HCT116 (cell line): ENCODE data around the gene RCOR2. TPM values are rescaled to one million over a fixed set of nuclear protein-coding genes. Genes with fewer than 3 reads are reported as not detected.

Experiments
- ATAC-seq: fragments of 200-7000 bp; cut with Tn5 transposase; 2 replicates; pipeline ENCODE4 v1.9.1; 2020; ENCODE audit warnings: mild to moderate bottlenecking, moderate library complexity
- BruUV-seq: library from RNA; stranded (reverse); fragments of 400-500 nt; replicated peaks from 2 replicates; lab custom pipeline; 2021; lab: Mats Ljungman, UMichigan
- CTCF ChIA-PET: fragments of 300-600 bp; sonication (Branson Sonifier 250); formaldehyde crosslinking; loops from one replicate; lab custom pipeline; 2021; ENCODE audit warnings: antibody characterized with exemption; lab: Charles Lee
- POLR2A ChIA-PET: fragments of 300-600, 350-600 bp; sonication (Branson Sonifier 250); formaldehyde crosslinking; loops from one replicate; lab custom pipeline; 2021; ENCODE audit warnings: antibody characterized with exemption; lab: Charles Lee
- RAD21 ChIA-PET, 2 experiments: fragments of 300-600 bp; sonication (Branson Sonifier 250); formaldehyde crosslinking; loops; one replicate each; lab custom pipeline; 2023; ENCODE audit warnings: low total read pairs in 2 of 2; ENCODE audit not compliant: uncharacterized antibody in 2 of 2, unreplicated experiment in 2 of 2, low non-redundant PET in 1 of 2; lab: Charles Lee
- DNase-seq: peaks from one replicate; pipeline ENCODE4 v3.0.0-alpha.2; 2010; ENCODE audit warnings: low read depth, low spot score
- H2AFZ ChIP-seq: fragments of 200-600 bp; shearing (Covaris generic), sonication (generic); 2 replicates; pipeline ENCODE4 v1.6.1; 2017; ENCODE audit warnings: low read depth, mixed run types, mixed read lengths, antibody characterized with exemption, low read length; ENCODE audit not compliant: poor library complexity, severe bottlenecking
- H3K27ac ChIP-seq: 2 replicates; pipeline ENCODE4 v1.5.1; 2012; ENCODE audit warnings: low read depth, low read length
- H3K27me3 ChIP-seq: fragments of 200-600 bp; sonication (generic); 2 replicates; pipeline ENCODE4 v1.6.1; 2016; ENCODE audit warnings: mixed run types, low read length, mixed read lengths; ENCODE audit not compliant: insufficient read depth
- H3K36me3 ChIP-seq, 2 experiments: fragments of 200-500 bp in 1 of 2; fragments of 200-600 bp in 1 of 2; sonication (Bioruptor generic) in 1 of 2; sonication (generic) in 1 of 2; 2 replicates each; pipeline versions ENCODE4 v1.5.1 to v1.6.1; 2014 to 2016; ENCODE audit warnings: low read length in 2 of 2, inconsistent platforms in 1 of 2, mixed read lengths in 1 of 2, mixed run types in 1 of 2; ENCODE audit not compliant: insufficient read depth in 2 of 2, control insufficient read depth in 1 of 2
- H3K4me1 ChIP-seq, 2 experiments: fragments of 200-600 bp in 1 of 2; sonication (generic) in 1 of 2; 2 replicates each; pipeline versions ENCODE4 v1.5.1 to v1.6.1; 2012 to 2017; ENCODE audit warnings: low read length in 2 of 2, inconsistent platforms in 1 of 2, mild to moderate bottlenecking in 1 of 2, mixed read lengths in 1 of 2, mixed run types in 1 of 2, moderate library complexity in 1 of 2; ENCODE audit not compliant: insufficient read depth in 2 of 2, control insufficient read depth in 1 of 2
- H3K4me2 ChIP-seq: fragments of 200-600 bp; sonication (generic); 2 replicates; pipeline ENCODE4 v1.6.1; 2017; ENCODE audit warnings: mixed run types, low read length, mixed read lengths
- H3K4me3 ChIP-seq, 2 experiments: fragments of 200-600 bp in 1 of 2; sonication (generic) in 1 of 2; replicated peaks in 1 of 2; 2 replicates each; pipeline ENCODE4 v1.5.1; 2011 to 2016; ENCODE audit warnings: low read length in 2 of 2, control low read depth in 1 of 2, low read depth in 1 of 2, mild to moderate bottlenecking in 1 of 2, mixed read lengths in 1 of 2, mixed run types in 1 of 2
- H3K79me2 ChIP-seq: fragments of 200-600 bp; sonication (generic); 2 replicates; pipeline ENCODE4 v1.6.1; 2017; ENCODE audit warnings: mild to moderate bottlenecking, mixed run types, low read length, moderate library complexity, mixed read lengths; ENCODE audit not compliant: insufficient read depth
- H3K9ac ChIP-seq: fragments of 200-600 bp; sonication (generic); 2 replicates; pipeline ENCODE4 v1.6.1; 2016; ENCODE audit warnings: low read length, mixed read lengths
- H3K9me2 ChIP-seq: fragments of 200-600 bp; sonication (generic), shearing (Covaris generic); 2 replicates; pipeline ENCODE4 v1.6.1; 2017; ENCODE audit warnings: mixed run types, mild to moderate bottlenecking, moderate library complexity; ENCODE audit not compliant: insufficient read depth
- H3K9me3 ChIP-seq, 2 experiments: fragments of 200-500 bp in 1 of 2; fragments of 200-600 bp in 1 of 2; sonication (Bioruptor generic) in 1 of 2; sonication (generic) in 1 of 2; 2 replicates each; pipeline ENCODE4 v1.6.1; 2014 to 2017; ENCODE audit warnings: low read length in 2 of 2, mixed read lengths in 2 of 2, inconsistent platforms in 1 of 2, low read depth in 1 of 2, mild to moderate bottlenecking in 1 of 2, mixed run types in 1 of 2, moderate library complexity in 1 of 2; ENCODE audit not compliant: control insufficient read depth in 1 of 2, insufficient read depth in 1 of 2
- H4K20me1 ChIP-seq: fragments of 200-600 bp; sonication (generic), shearing (Covaris generic); 2 replicates; pipeline ENCODE4 v1.6.1; 2017; ENCODE audit warnings: mixed run types, mild to moderate bottlenecking, moderate library complexity; ENCODE audit not compliant: insufficient read depth
- CBX3 ChIP-seq: IDR thresholded peaks from 2 replicates; pipeline ENCODE4 v1.6.1; 2012; ENCODE audit warnings: low read depth
- CEBPB ChIP-seq: IDR thresholded peaks from 2 replicates; pipeline ENCODE4 v1.6.1; 2012; ENCODE audit warnings: low read depth
- CTCF ChIP-seq, 3 experiments: fragments of 200-600 bp in 1 of 3; sonication (generic) in 1 of 3; IDR thresholded peaks in 2 of 3; conservative IDR thresholded peaks in 1 of 3; 2 replicates each; pipeline ENCODE4 v1.5.1; 2012 to 2017; ENCODE audit warnings: low read depth in 2 of 3, low read length in 2 of 3, antibody characterized with exemption in 1 of 3, borderline replicate concordance in 1 of 3, control low read depth in 1 of 3, mild to moderate bottlenecking in 1 of 3, mixed read lengths in 1 of 3, mixed run types in 1 of 3, moderate library complexity in 1 of 3; ENCODE audit not compliant: insufficient read depth in 1 of 3
- EGR1 ChIP-seq: IDR thresholded peaks from 2 replicates; pipeline ENCODE4 v1.6.1; 2012; ENCODE audit warnings: low read depth
- EZH2 ChIP-seq: fragments of 200-600 bp; sonication (generic); IDR thresholded peaks from 2 replicates; pipeline ENCODE4 v1.6.1; 2017; ENCODE audit warnings: antibody characterized with exemption, mixed run types
- EZH2phosphoT487 ChIP-seq: fragments of 200-600 bp; IDR thresholded peaks from 2 replicates; pipeline ENCODE4 v1.6.1; 2018; ENCODE audit warnings: antibody characterized with exemption, borderline replicate concordance
- FOSL1 ChIP-seq: IDR thresholded peaks from 2 replicates; pipeline ENCODE4 v1.6.1; 2012; ENCODE audit warnings: low read depth
- JUND ChIP-seq: IDR thresholded peaks from 2 replicates; pipeline ENCODE4 v1.6.1; 2012
- MAX ChIP-seq: IDR thresholded peaks from 2 replicates; pipeline ENCODE4 v1.6.1; 2012
- POLR2A ChIP-seq: IDR thresholded peaks from 2 replicates; pipeline ENCODE4 v1.7.0; 2011; ENCODE audit warnings: borderline replicate concordance; ENCODE audit not compliant: insufficient read depth, insufficient read length; ENCODE audit errors: extremely low read depth
- RAD21 ChIP-seq: IDR thresholded peaks from 2 replicates; pipeline ENCODE4 v1.6.1; 2012; ENCODE audit warnings: low read depth, mild to moderate bottlenecking
- REST ChIP-seq: IDR thresholded peaks from 2 replicates; pipeline ENCODE4 v1.6.1; 2012; ENCODE audit warnings: low read depth
- SIN3A ChIP-seq: IDR thresholded peaks from 2 replicates; pipeline ENCODE4 v1.6.1; 2012; ENCODE audit warnings: low read depth
- SP1 ChIP-seq: IDR thresholded peaks from 2 replicates; pipeline ENCODE4 v1.6.1; 2012; ENCODE audit warnings: low read depth
- SRF ChIP-seq: IDR thresholded peaks from 2 replicates; pipeline ENCODE4 v1.6.1; 2012; ENCODE audit warnings: low read depth
- TCF7L2 ChIP-seq: IDR thresholded peaks from 2 replicates; pipeline ENCODE4 v1.7.0; 2011; ENCODE audit warnings: borderline replicate concordance, inconsistent platforms; ENCODE audit not compliant: insufficient read depth, insufficient read length; ENCODE audit errors: extremely low read depth
- YY1 ChIP-seq: IDR thresholded peaks from 2 replicates; pipeline ENCODE4 v1.6.1; 2011; ENCODE audit warnings: low read length, low read depth, moderate library complexity, mild to moderate bottlenecking; ENCODE audit not compliant: insufficient replicate concordance; ENCODE audit errors: extremely low read depth
- ZBTB33 ChIP-seq: IDR thresholded peaks from 2 replicates; pipeline ENCODE4 v1.6.1; 2011; ENCODE audit warnings: mild to moderate bottlenecking, low read length, moderate library complexity; ENCODE audit not compliant: insufficient replicate concordance; ENCODE audit errors: extremely low read depth
- ZFX ChIP-seq: fragments of 450-650 bp; IDR thresholded peaks from 2 replicates; pipeline ENCODE4 v1.6.1; 2017
- ZNF274 ChIP-seq: fragments of 200-500 bp; sonication (Bioruptor generic); IDR thresholded peaks from 2 replicates; pipeline ENCODE4 v1.6.1; 2014; ENCODE audit warnings: mild to moderate bottlenecking, low read depth, low read length, inconsistent platforms
- intact Hi-C: fragments of 100-400 bp; cut with micrococcal nuclease; formaldehyde crosslinking; loops from 2 replicates; pipeline ENCODE4 v1.10.0; 2022
- total RNA-seq: library from RNA; stranded (reverse); gene quantifications from one replicate; pipeline ENCODE4 v1.2.1, GENCODE V29; 2021; ENCODE audit not compliant: unreplicated experiment

Gene RCOR2
- total RNA-seq, 1 experiment from 2014 or later, result 10.8 TPM

- intact Hi-C loops, result no loop called here
- ChIA-PET CTCF (no interaction called here), RAD21 (no interaction called here), POLR2A (no interaction called here)
- Histone ChIP-seq H3K9ac (no peak overlapping the region), H3K9me2 (no peaks in the 10 kb centered on the region), H3K4me2 (no peak overlapping the region), H3K27ac (no peak overlapping the region), H3K4me1 (peaks cover 3 to 19% of the 10 kb centered on the region in 2 experiments; a peak in 2 of 4 replicates), H2AFZ (no peak overlapping the region), H3K9me3 (no peaks in the 10 kb centered on the region), H3K4me3 (no peak overlapping the region), H3K27me3 (no peaks in the 10 kb centered on the region), H3K36me3 (peaks cover 0 to 5% of the 10 kb centered on the region in 2 experiments; a peak in 3 of 4 replicates), H3K79me2 (peaks cover 73% of the 10 kb centered on the region), H4K20me1 (0 out of 2 replicates have a peak, but pooled peaks cover 6% of the 10 kb centered on the region)
- ATAC-seq (no peak), DNase-seq (no peak)
- BruUV-seq, result no TSS peak
- TF ChIP-seq TCF7L2 (no peak), ZBTB33 (no peak), EGR1 (no peak), SRF (no peak), ZNF274 (no peak), REST (no peak), EZH2 (no peak), FOSL1 (no peak), RAD21 (no peak), SIN3A (no peak), POLR2A (no peak), CBX3 (no peak), MAX (no peak), EZH2phosphoT487 (no peak), CEBPB (no peak), JUND (no peak), YY1 (no peak), ZFX (no peak), SP1 (no peak), CTCF (IDR thresholded peaks at IDR 0.05 in 2 of 3, conservative IDR thresholded peaks at IDR 0.05 in 1 of 3; ENCODE audit: borderline replicate concordance in 1 of 3, insufficient read depth in 1 of 3, low read depth in 2 of 3, low read length in 2 of 3) (no peak)
- TF ChIP-seq, all 23 proteins: peak for 0
Observed at GRCh38 chr11:63866211-63866610, 50.8 kb downstream of the RCOR2 start.
